K562 (cell line): ENCODE measurements around the gene PSMD2. TPM values are rescaled to one million over a fixed set of nuclear protein-coding genes. Genes with fewer than 3 reads are reported as not detected.
A peak's percentile ranks its signal among the peaks of the same experiment; 100 is the strongest.

ENCODE experiments used
- CCNT2 ChIP-seq: IDR thresholded peaks from 2 replicates; pipeline ENCODE4 v1.6.1; 2011; ENCODE audit warnings: borderline replicate concordance, low read depth, mild to moderate bottlenecking, moderate library complexity, mixed read lengths, low read length; ENCODE audit not compliant: insufficient read length; ENCODE audit errors: extremely low read depth
- CREM ChIP-seq: IDR thresholded peaks from 2 replicates; pipeline ENCODE4 v1.6.1; 2014; ENCODE audit warnings: antibody characterized with exemption, low read depth
- E2F8 ChIP-seq: fragments of 450-650 bp; IDR thresholded peaks from 2 replicates; pipeline ENCODE4 v1.7.1; 2018; ENCODE audit warnings: mild to moderate bottlenecking, low read depth; ENCODE audit not compliant: partially characterized antibody
- EP400 ChIP-seq: fragments of 450-650 bp; IDR thresholded peaks from 2 replicates; pipeline ENCODE4 v1.6.1; 2017; ENCODE audit warnings: antibody characterized with exemption, mild to moderate bottlenecking, moderate library complexity
- HMG20A ChIP-seq: fragments of 450-650 bp; formaldehyde crosslinking; conservative IDR thresholded peaks from 2 replicates; pipeline ENCODE4 v1.4.0; 2020; ENCODE audit warnings: mild to moderate bottlenecking, mixed read lengths
- MCM3 ChIP-seq: fragments of 450-650 bp; IDR thresholded peaks from 2 replicates; pipeline ENCODE4 v1.6.1; 2016
- NFXL1 ChIP-seq: fragments of 450-650 bp; formaldehyde crosslinking; IDR thresholded peaks from 2 replicates; pipeline ENCODE4 v1.4.0; 2021; ENCODE audit warnings: mild to moderate bottlenecking
- RB1 ChIP-seq: fragments of 450-650 bp; IDR thresholded peaks from 2 replicates; pipeline ENCODE4 v1.6.1; 2017; ENCODE audit warnings: low read depth, mild to moderate bottlenecking
- RCOR1 ChIP-seq, 2 experiments: IDR thresholded peaks; 2 replicates each; pipeline ENCODE4 v1.6.1; 2012; ENCODE audit warnings: low read depth in 2 of 2, low read length in 2 of 2, borderline replicate concordance in 1 of 2, improper control_type of control experiment in 1 of 2
- SMARCB1 ChIP-seq: IDR thresholded peaks from 2 replicates; pipeline ENCODE4 v1.6.1; 2011; ENCODE audit warnings: improper control_type of control experiment, low read depth; ENCODE audit not compliant: insufficient read length
- ZBTB34 ChIP-seq: fragments of 250-450 bp; sonication (Bioruptor Pico); IDR thresholded peaks from 2 replicates; pipeline ENCODE4 v1.8.0; 2021; ENCODE audit warnings: mild to moderate bottlenecking, moderate library complexity
- ZNF23 ChIP-seq: fragments of 250-450 bp; sonication (Bioruptor Pico); IDR thresholded peaks from 2 replicates; pipeline ENCODE4 v1.4.0; 2020; ENCODE audit warnings: mild to moderate bottlenecking
- ZNF512 ChIP-seq: IDR thresholded peaks from 2 replicates; pipeline ENCODE4 v1.6.1; 2016; ENCODE audit warnings: missing genetic modification characterization, missing compliant biosample characterization
- ZNF583 ChIP-seq: fragments of 250-450 bp; sonication (Bioruptor Pico); IDR thresholded peaks from 2 replicates; pipeline ENCODE4 v1.4.0; 2020
- polyA plus RNA-seq, 8 experiments: library from polyadenylated mRNA; depleted of rRNA in 4 of 8; stranded (reverse) in 5 of 8; unstranded in 3 of 8; fragments of >200 nt; fragmentation: Nextera tagmentation in 2 of 8; fragmentation: Illumina TruSeq in 1 of 8; extraction: Ambion mirVana in 2 of 8; extraction: Trizol in 1 of 8; gene quantifications; 2 replicates each; pipeline versions ENCODE4 v1.2.1 to v1.2.3, GENCODE V29; 2011 to 2014; ENCODE audit warnings: inconsistent platforms in 1 of 8, missing spikeins in 1 of 8
- total RNA-seq, 7 experiments: library from RNA; depleted of rRNA in 6 of 7; stranded (reverse); fragments of >200 nt in 6 of 7; fragmentation: Illumina TruSeq in 2 of 7; extraction: Trizol in 2 of 7; gene quantifications; 2 replicates each; pipeline versions ENCODE4 v1.2.1 to v1.2.3, GENCODE V29; 2011 to 2021; ENCODE audit warnings: low replicate concordance in 1 of 7
- TF ChIP-seq, protein P1 (sequence below), 2 experiments: fragments of 150-350 bp in 1 of 2; IDR thresholded peaks; 2 replicates each; pipeline ENCODE4 v1.6.1; 2012 to 2016; ENCODE audit warnings: low read depth in 2 of 2, low read length in 2 of 2, mild to moderate bottlenecking in 1 of 2, moderate library complexity in 1 of 2

PSMD2 gene
- total and polyA plus RNA-seq, 9 of the 15 experiments (the other 6 are each of a cell fraction or from before 2014, with no cell fraction given) = 152 to 484 (median 295) TPM

GRCh38 chr3:184249412-184250166 lies 49.5 kb upstream of the PSMD2 start, which contains the start of gene EEF1AKMT4 (continued):
- no peak for TF ChIP-seq ZBTB34
- no peak for TF ChIP-seq MCM3
- no peak for TF ChIP-seq RCOR1 (IDR thresholded peaks at IDR 0.05; ENCODE audit: borderline replicate concordance in 1 of 2, low read depth in 2 of 2, low read length in 2 of 2)
- TF ChIP-seq CREM = peak; percentile 36
- TF ChIP-seq SMARCB1 = no peak
- TF ChIP-seq, protein P1, sequence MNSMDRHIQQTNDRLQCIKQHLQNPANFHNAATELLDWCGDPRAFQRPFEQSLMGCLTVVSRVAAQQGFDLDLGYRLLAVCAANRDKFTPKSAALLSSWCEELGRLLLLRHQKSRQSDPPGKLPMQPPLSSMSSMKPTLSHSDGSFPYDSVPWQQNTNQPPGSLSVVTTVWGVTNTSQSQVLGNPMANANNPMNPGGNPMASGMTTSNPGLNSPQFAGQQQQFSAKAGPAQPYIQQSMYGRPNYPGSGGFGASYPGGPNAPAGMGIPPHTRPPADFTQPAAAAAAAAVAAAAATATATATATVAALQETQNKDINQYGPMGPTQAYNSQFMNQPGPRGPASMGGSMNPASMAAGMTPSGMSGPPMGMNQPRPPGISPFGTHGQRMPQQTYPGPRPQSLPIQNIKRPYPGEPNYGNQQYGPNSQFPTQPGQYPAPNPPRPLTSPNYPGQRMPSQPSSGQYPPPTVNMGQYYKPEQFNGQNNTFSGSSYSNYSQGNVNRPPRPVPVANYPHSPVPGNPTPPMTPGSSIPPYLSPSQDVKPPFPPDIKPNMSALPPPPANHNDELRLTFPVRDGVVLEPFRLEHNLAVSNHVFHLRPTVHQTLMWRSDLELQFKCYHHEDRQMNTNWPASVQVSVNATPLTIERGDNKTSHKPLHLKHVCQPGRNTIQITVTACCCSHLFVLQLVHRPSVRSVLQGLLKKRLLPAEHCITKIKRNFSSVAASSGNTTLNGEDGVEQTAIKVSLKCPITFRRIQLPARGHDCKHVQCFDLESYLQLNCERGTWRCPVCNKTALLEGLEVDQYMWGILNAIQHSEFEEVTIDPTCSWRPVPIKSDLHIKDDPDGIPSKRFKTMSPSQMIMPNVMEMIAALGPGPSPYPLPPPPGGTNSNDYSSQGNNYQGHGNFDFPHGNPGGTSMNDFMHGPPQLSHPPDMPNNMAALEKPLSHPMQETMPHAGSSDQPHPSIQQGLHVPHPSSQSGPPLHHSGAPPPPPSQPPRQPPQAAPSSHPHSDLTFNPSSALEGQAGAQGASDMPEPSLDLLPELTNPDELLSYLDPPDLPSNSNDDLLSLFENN (IDR thresholded peaks at IDR 0.05; ENCODE audit: low read depth in 2 of 2, low read length in 2 of 2) = no peak
- TF ChIP-seq ZNF23 (CRISPR knock-in tag) = no peak
- TF ChIP-seq ZNF583 (CRISPR knock-in tag) = no peak
- no peak for TF ChIP-seq E2F8
- peak; percentile 52 for TF ChIP-seq CCNT2
- TF ChIP-seq NFXL1 (CRISPR knock-in tag) = no peak
- no peak for TF ChIP-seq HMG20A (CRISPR knock-in tag)
- peak; percentile 85 for TF ChIP-seq ZNF512 (tag)
- peak; percentile 92 for TF ChIP-seq EP400
- peak; percentile 57; the same call in 1 of the 2 replicates for TF ChIP-seq RB1
